ENCODE data around the gene CLK4.
"Not testable (repeated sequence)": the region's sequence is repeated elsewhere in the genome, so short reads cannot be mapped to it uniquely, and the experiment has no call there.

The CLK4 gene

GRCh38 chr5:178588769-178589168 lies 38.1 kb downstream of the CLK4 start:
- no peak overlapping the region for H3K14ac ChIP-seq (ENCODE audit: low read length)
- no peak overlapping the region for H3K23ac ChIP-seq (ENCODE audit: low read depth, low read length, poor library complexity)
- no peak overlapping the region for H3K4me2 ChIP-seq (ENCODE audit: insufficient read depth, low read length, poor library complexity, severe bottlenecking)
- H3K9me3 ChIP-seq (replicated peaks in 1 of 2; ENCODE audit: control insufficient read depth in 2 of 2, insufficient read depth in 1 of 2, low read depth in 1 of 2, low read length in 2 of 2): peaks cover 2 to 4% of the 10 kb centered on the region in 2 donors
- peaks cover 0 to 25% (median 8%) of the 10 kb centered on the region in 3 experiments for H3K27me3 ChIP-seq (ENCODE audit: control insufficient read depth in 3 of 3, insufficient read depth in 3 of 3, low read depth in 1 of 3, low read length in 3 of 3)
- no peak overlapping the region for H3K18ac ChIP-seq (ENCODE audit: low read length)
- H2BK120ac ChIP-seq (ENCODE audit: low read depth, low read length): no peak overlapping the region
- H3K27ac ChIP-seq (replicated peaks; ENCODE audit: low read length): no peak overlapping the region
- no peak overlapping the region for H2BK15ac ChIP-seq (ENCODE audit: low read length)
- no peak overlapping the region for H3K4ac ChIP-seq (ENCODE audit: low read length)
- no peak overlapping the region for H4K8ac ChIP-seq (ENCODE audit: low read depth, low read length)
- no peak overlapping the region for H2BK5ac ChIP-seq (ENCODE audit: low read length)
- no peak overlapping the region for H2AK5ac ChIP-seq (ENCODE audit: low read depth, low read length)
- no peaks in the 10 kb centered on the region for H3K36me3 ChIP-seq (replicated peaks in 1 of 2; ENCODE audit: control insufficient read depth in 2 of 2, insufficient read depth in 2 of 2, low read length in 2 of 2)
- no peak for DNase-seq (ENCODE audit: low spot score)
- H3K79me1 ChIP-seq (ENCODE audit: low read depth, low read length): peaks cover 2% of the 10 kb centered on the region
- H3K4me3 ChIP-seq (ENCODE audit: low read length in 2 of 2): peak overlapping the region in 1 of 2 donors; percentile 65
- H2AFZ ChIP-seq (ENCODE audit: low read length): peak overlapping the region; percentile 97
- H2BK12ac ChIP-seq (ENCODE audit: low read length): no peak overlapping the region
- no peak overlapping the region for H4K91ac ChIP-seq (ENCODE audit: low read depth, low read length, poor library complexity)
- H3K4me1 ChIP-seq (ENCODE audit: control insufficient read depth in 2 of 2, insufficient read depth in 1 of 2, low read depth in 1 of 2, low read length in 2 of 2): peaks cover 6 to 18% of the 10 kb centered on the region in 2 donors
- no peak overlapping the region for H3K9ac ChIP-seq (ENCODE audit: low read depth, low read length, poor library complexity)
- no CpG with 5 or more reads among the region's 8 CpGs for WGBS, 2 donors (ENCODE audit: extremely low coverage in 2 of 2, insufficient read length in 2 of 2, insufficient replicate concordance in 1 of 2)

DNA sequence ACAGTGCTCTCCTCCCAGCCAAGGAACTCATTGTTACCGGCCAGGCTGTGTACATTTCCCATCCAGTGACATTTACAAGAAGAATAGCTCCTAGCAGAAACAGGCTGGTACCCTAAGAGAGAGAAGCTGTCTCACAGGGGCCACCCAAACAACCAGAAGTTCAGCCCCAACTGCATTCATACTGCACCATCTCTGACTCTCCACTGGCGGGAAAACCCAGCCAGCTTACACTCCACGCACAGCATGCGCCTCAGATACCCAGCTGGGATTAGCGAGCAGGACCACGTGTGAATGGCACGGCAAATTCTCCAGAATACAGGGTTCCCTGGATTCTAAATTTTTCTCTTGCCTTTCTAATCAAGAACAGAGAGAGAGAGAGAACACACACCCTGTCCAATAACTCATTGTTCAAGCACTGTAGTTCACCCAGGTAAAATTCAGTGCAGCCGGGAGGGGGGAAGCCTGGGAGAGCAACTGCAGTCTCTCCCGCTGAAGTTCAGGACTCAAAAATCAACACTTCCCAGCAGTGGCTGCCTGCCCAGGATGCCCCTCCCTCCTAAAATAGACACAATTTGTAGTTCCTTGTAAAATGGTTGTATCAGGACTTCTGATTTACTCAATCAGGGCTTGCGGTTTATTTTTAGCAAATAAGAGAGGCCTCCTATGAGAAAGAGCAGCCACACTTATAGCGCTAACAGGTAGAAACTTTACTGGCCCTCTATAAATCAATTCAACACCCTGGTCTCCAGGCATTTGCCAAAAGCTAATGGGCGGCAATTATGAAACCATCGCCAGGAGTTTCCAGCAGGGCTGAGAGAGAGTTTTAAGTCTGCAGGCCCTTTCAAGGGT lies 38.9 kb downstream of the CLK4 start:
- Histone ChIP-seq H3K79me1 (ENCODE audit: low read depth, low read length) (peaks cover 2% of the 10 kb centered on the region), H3K9me3 (replicated peaks in 1 of 2; ENCODE audit: control insufficient read depth in 2 of 2, insufficient read depth in 1 of 2, low read depth in 1 of 2, low read length in 2 of 2) (peaks cover 2 to 4% of the 10 kb centered on the region in 2 donors), H2BK5ac (ENCODE audit: low read length) (no peak overlapping the region), H3K4ac (ENCODE audit: low read length) (no peak overlapping the region), H3K23ac (ENCODE audit: low read depth, low read length, poor library complexity) (no peak overlapping the region), H3K14ac (ENCODE audit: low read length) (no peak overlapping the region), H3K18ac (ENCODE audit: low read length) (no peak overlapping the region), H2BK15ac (ENCODE audit: low read length) (no peak overlapping the region), H4K8ac (ENCODE audit: low read depth, low read length) (no peak overlapping the region), H2BK120ac (ENCODE audit: low read depth, low read length) (no peak overlapping the region), H4K91ac (ENCODE audit: low read depth, low read length, poor library complexity) (no peak overlapping the region), H2BK12ac (ENCODE audit: low read length) (no peak overlapping the region), H3K27ac (replicated peaks; ENCODE audit: low read length) (no peak overlapping the region), H3K36me3 (replicated peaks in 1 of 2; ENCODE audit: control insufficient read depth in 2 of 2, insufficient read depth in 2 of 2, low read length in 2 of 2) (no peaks in the 10 kb centered on the region), H3K4me1 (ENCODE audit: control insufficient read depth in 2 of 2, insufficient read depth in 1 of 2, low read depth in 1 of 2, low read length in 2 of 2) (peaks cover 6 to 18% of the 10 kb centered on the region in 2 donors), H3K4me2 (ENCODE audit: insufficient read depth, low read length, poor library complexity, severe bottlenecking) (no peak overlapping the region), H3K9ac (ENCODE audit: low read depth, low read length, poor library complexity) (no peak overlapping the region), H3K4me3 (ENCODE audit: low read length in 2 of 2) (no peak overlapping the region), H2AFZ (ENCODE audit: low read length) (no peak overlapping the region), H2AK5ac (ENCODE audit: low read depth, low read length) (no peak overlapping the region), H3K27me3 (ENCODE audit: control insufficient read depth in 3 of 3, insufficient read depth in 3 of 3, low read depth in 1 of 3, low read length in 3 of 3) (peaks cover 0 to 25% (median 8%) of the 10 kb centered on the region in 3 experiments)
- DNase-seq (ENCODE audit: low spot score): no peak
- no CpG with 5 or more reads among the region's 13 CpGs for WGBS, 2 donors (ENCODE audit: extremely low coverage in 2 of 2, insufficient read length in 2 of 2, insufficient replicate concordance in 1 of 2)

DNA sequence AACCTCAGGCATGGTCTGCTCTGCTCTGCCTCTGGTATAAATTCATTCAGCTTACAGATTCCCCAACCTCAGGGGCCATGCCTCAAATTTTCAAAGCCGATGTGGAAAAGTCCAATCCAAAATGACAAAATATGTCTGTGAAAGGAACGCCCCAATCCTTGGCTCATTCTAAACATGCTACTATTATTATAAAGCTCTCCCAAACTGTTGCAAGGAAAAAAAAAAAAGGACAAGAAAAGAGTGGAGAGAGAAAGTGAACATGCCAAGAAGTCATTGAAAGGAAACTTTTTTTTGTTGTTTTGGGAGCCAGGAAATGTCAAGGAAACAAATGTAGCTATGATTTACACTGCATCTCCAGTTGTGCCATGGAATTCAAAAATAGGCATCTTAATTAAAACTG lies 40.5 kb downstream of the CLK4 start:
- Histone ChIP-seq H3K27me3 (ENCODE audit: control insufficient read depth in 3 of 3, insufficient read depth in 3 of 3, low read depth in 1 of 3, low read length in 3 of 3) (peaks cover 0 to 25% (median 8%) of the 10 kb centered on the region in 3 experiments), H2BK120ac (ENCODE audit: low read depth, low read length) (no peak overlapping the region)

DNA sequence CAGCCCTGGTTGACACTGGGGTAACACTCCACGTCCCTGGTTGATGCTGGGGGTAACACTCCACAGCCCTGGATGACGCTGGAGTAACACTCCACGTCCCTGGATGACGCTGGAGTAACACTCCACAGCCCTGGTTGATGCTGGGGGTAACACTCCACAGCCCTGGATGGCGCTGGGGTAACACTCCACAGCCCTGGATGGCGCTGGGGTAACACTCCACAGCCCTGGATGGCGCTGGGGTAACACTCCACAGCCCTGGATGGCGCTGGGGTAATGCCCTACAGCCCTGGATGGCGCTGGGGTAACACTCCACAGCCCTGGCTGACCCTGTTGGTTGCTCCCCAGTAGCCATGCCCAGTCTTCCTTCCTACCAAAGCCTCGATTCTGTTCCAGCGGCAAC lies 41.4 kb downstream of the CLK4 start:
- H3K4me3 ChIP-seq (ENCODE audit: low read length in 2 of 2); H3K79me1 ChIP-seq (ENCODE audit: low read depth, low read length); H3K36me3 ChIP-seq (replicated peaks in 1 of 2; ENCODE audit: control insufficient read depth in 2 of 2, insufficient read depth in 2 of 2, low read length in 2 of 2); H3K4me2 ChIP-seq (ENCODE audit: insufficient read depth, low read length, poor library complexity, severe bottlenecking); H2BK120ac ChIP-seq (ENCODE audit: low read depth, low read length); H3K9me3 ChIP-seq (replicated peaks in 1 of 2; ENCODE audit: control insufficient read depth in 2 of 2, insufficient read depth in 1 of 2, low read depth in 1 of 2, low read length in 2 of 2); H3K27ac ChIP-seq (replicated peaks; ENCODE audit: low read length); H2AFZ ChIP-seq (ENCODE audit: low read length): not testable (repeated sequence)
- Histone ChIP-seq H2BK15ac (ENCODE audit: low read length) (peak overlapping the region; percentile 24), H3K27me3 (ENCODE audit: control insufficient read depth in 3 of 3, insufficient read depth in 3 of 3, low read depth in 1 of 3, low read length in 3 of 3) (peaks cover 0 to 25% (median 8%) of the 10 kb centered on the region in 3 experiments), H3K9ac (ENCODE audit: low read depth, low read length, poor library complexity) (peak overlapping the region; percentile 73), H2AK5ac (ENCODE audit: low read depth, low read length) (peak overlapping the region; percentile 22), H4K8ac (ENCODE audit: low read depth, low read length) (peak overlapping the region; percentile 19), H3K4ac (ENCODE audit: low read length) (peak overlapping the region; percentile 19), H3K14ac (ENCODE audit: low read length) (peak overlapping the region; percentile 12), H2BK5ac (ENCODE audit: low read length) (peak overlapping the region; percentile 26), H4K91ac (ENCODE audit: low read depth, low read length, poor library complexity) (peak overlapping the region; percentile 47), H2BK12ac (ENCODE audit: low read length) (peak overlapping the region; percentile 8), H3K18ac (ENCODE audit: low read length) (peak overlapping the region; percentile 16), H3K4me1 (ENCODE audit: control insufficient read depth in 2 of 2, insufficient read depth in 1 of 2, low read depth in 1 of 2, low read length in 2 of 2) (peaks cover 6 to 18% of the 10 kb centered on the region in 2 donors), H3K23ac (ENCODE audit: low read depth, low read length, poor library complexity) (peak overlapping the region; percentile 52)
- WGBS, 2 donors (ENCODE audit: extremely low coverage in 2 of 2, insufficient read length in 2 of 2, insufficient replicate concordance in 1 of 2): no CpG with 5 or more reads among the region's 11 CpGs
- DNase-seq (ENCODE audit: low spot score): peak; percentile 64

More for the DNA sequence above, 40.5 kb downstream of the CLK4 start:
- no peak overlapping the region for H3K9ac ChIP-seq (ENCODE audit: low read depth, low read length, poor library complexity)
- H2BK15ac ChIP-seq (ENCODE audit: low read length): no peak overlapping the region
- H2BK5ac ChIP-seq (ENCODE audit: low read length): no peak overlapping the region
- no peak overlapping the region for H3K4me3 ChIP-seq (ENCODE audit: low read length in 2 of 2)
- peaks cover 2% of the 10 kb centered on the region for H3K79me1 ChIP-seq (ENCODE audit: low read depth, low read length)
- no peak overlapping the region for H3K27ac ChIP-seq (replicated peaks; ENCODE audit: low read length)
- DNase-seq (ENCODE audit: low spot score): no peak
- peaks cover 6 to 18% of the 10 kb centered on the region in 2 donors for H3K4me1 ChIP-seq (ENCODE audit: control insufficient read depth in 2 of 2, insufficient read depth in 1 of 2, low read depth in 1 of 2, low read length in 2 of 2)
- H3K4me2 ChIP-seq (ENCODE audit: insufficient read depth, low read length, poor library complexity, severe bottlenecking): no peak overlapping the region
- no peak overlapping the region for H3K4ac ChIP-seq (ENCODE audit: low read length)
- no peak overlapping the region for H4K8ac ChIP-seq (ENCODE audit: low read depth, low read length)
- H3K14ac ChIP-seq (ENCODE audit: low read length): no peak overlapping the region
- no peak overlapping the region for H3K23ac ChIP-seq (ENCODE audit: low read depth, low read length, poor library complexity)
- no peak overlapping the region for H2AFZ ChIP-seq (ENCODE audit: low read length)
- no peak overlapping the region for H4K91ac ChIP-seq (ENCODE audit: low read depth, low read length, poor library complexity)
- no peak overlapping the region for H3K18ac ChIP-seq (ENCODE audit: low read length)
- H3K36me3 ChIP-seq (replicated peaks in 1 of 2; ENCODE audit: control insufficient read depth in 2 of 2, insufficient read depth in 2 of 2, low read length in 2 of 2): no peaks in the 10 kb centered on the region
- no peak overlapping the region for H2AK5ac ChIP-seq (ENCODE audit: low read depth, low read length)
- H3K9me3 ChIP-seq (replicated peaks in 1 of 2; ENCODE audit: control insufficient read depth in 2 of 2, insufficient read depth in 1 of 2, low read depth in 1 of 2, low read length in 2 of 2): peaks cover 2 to 4% of the 10 kb centered on the region in 2 donors
- H2BK12ac ChIP-seq (ENCODE audit: low read length): no peak overlapping the region
- no CpG with 5 or more reads among the region's 2 CpGs for WGBS, 2 donors (ENCODE audit: extremely low coverage in 2 of 2, insufficient read length in 2 of 2, insufficient replicate concordance in 1 of 2)

Measured in neuronal stem cell (in vitro differentiated cells).